HG03066 (cell line): Measurements from ENCODE around the gene PDLIM5.

Experiments
- ATAC-seq: cut with Tn5 transposase; IDR thresholded peaks from one replicate; pipeline ENCODE4 v1.9.1; 2021; ENCODE audit warnings: low read depth; ENCODE audit not compliant: unreplicated experiment

Gene PDLIM5

DNA sequence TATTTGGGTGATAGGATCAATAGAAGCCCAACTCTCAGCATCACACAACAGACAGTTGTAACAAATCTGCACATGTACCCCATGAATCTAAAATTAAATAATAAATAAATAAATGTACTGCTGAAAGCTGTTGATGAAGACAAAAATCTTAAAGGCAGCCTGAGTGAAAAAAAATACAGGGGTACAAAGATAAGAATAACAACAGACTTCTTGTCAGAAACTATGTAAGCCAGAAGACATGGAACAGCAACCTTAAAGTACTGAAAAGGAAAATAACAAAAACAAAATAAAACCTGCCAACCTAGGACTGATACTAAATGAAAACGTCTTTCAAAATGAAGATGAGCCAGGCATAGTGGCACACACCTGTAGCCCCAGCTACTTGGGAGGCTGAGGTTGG is 25.0 kb upstream of the PDLIM5 start:
- no peak for ATAC-seq

DNA sequence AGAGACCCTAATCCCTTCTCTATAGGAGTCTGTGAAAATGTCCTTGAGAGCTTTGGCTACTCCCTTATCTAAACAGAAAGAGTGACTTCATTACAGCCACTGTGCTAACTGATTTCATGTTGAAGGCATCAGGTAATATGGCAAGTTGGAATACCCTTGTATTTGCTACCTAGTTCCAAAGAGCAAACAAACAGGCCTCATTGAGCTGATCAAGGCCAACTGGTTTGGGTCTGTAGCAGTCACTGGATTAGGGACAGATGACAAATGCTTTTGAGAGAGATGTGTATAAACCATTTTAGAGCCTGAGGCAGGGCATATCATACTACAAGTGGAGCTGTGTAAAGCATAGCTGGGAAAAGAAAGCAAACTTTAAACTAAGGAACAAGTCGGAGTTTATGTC is 22.9 kb upstream of the PDLIM5 start:
- no peak for ATAC-seq

DNA sequence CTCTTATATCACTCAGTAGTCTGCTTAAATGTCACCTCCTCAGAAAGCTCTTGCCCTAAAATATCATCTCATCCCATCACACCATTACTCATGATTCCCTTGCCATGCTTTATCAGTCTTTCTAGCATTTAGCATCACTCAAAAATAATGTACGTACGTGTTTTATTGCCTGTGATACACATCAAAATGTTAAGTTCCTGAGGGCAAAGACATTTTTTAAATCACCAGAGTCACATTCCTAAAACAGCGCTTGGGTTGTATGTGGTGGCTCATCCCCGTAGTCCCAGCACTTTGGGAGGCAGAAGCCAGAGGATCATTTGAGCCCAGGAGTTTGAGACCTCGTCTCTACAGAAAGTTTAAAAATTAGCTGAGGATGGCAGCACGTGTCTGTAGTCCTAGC is 21.3 kb upstream of the PDLIM5 start:
- ATAC-seq = no peak

DNA sequence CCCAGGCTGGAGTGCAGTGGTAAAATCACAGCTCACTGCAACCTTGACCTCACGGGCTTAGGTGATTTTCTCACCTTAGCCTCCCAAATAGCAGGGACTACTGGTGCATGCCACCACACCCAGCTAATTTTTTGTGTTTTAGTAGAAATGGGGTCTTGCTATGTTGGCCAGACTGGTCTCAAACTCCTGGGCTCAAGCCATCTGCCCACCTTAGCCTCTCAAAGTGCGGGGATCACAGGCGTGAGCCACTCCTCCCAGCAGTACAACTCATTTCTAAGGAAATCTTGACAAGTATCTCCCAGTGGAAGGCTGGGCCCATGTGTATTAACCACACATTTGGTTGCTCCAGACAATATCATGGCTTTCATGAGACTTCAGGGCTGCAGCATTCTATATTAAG is 20.4 kb upstream of the PDLIM5 start:
- ATAC-seq = no peak

DNA sequence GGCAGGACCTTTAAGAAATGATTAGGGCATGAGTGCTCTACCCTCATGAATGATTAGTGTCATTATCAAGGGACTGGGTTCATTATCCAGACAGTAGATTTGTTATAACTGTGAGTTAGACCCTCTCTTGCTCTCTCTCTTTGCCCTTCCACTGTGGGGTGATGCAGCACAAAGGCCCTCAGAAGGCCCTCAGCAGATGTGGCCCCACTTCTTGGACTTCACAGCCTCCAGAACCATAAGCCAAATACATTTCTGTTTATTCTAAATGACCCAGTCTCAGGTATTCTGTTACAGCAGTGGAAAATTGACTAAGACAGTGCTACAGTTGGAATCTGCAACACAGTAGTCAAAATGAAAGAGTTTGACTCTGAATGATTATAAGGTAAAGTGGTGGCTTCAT is 17.2 kb upstream of the PDLIM5 start:
- ATAC-seq = no peak

DNA sequence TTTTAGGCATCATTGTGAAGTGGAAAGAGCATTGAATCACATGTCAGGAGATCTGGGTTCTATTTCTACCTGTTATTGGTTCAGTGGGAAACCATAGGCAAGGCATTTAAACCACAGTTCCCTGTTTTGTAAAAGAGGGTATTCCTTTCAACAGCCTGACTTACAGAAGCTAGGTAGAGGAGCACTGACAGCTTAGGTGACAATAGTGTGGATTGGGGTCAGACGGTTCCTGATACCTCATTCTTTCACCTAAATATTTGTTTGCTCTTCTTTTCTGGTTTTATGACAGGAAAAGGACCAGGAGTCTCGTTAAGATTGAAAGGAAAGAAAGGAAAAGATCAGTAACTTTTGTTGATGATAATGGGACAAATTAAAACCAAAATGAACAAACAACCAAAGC is 15.9 kb upstream of the PDLIM5 start:
- no peak for ATAC-seq

DNA sequence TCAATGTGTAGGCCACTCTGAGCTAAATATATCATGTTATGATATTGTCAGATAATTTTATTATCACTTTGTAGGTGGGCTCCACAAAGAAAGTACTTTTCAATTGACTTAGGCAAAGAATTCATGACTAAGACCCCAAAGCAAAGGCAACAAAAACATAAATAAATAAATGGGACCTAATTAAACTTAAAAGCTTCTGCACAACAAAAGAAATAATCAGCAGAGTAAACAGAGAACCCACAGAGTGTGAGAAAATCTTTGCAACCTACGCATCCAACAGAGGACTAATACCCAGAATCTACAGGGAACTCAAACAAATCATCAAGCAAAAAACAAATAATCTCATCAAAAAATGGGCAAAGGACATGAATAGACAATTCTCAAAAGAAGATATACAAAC is 15.2 kb upstream of the PDLIM5 start:
- ATAC-seq = no peak

DNA sequence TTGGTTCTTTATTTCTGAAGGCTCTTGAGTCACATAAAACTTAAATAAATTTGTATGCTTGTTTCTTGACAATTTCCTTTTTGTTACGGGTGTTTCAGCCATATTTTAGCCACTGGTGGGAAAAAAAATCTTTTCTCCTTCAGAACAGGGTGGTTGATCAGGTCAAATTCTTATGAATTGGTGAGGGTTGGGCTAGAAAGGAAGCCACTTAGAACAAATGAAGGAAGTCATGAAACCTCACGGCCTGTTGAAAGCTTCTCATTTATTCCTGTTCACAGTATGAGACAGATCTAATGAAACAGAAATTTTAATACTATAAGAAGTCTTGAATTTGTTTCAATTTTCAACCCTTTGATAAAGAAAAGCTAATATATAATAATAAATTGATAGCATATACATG is 12.1 kb upstream of the PDLIM5 start:
- no peak for ATAC-seq

DNA sequence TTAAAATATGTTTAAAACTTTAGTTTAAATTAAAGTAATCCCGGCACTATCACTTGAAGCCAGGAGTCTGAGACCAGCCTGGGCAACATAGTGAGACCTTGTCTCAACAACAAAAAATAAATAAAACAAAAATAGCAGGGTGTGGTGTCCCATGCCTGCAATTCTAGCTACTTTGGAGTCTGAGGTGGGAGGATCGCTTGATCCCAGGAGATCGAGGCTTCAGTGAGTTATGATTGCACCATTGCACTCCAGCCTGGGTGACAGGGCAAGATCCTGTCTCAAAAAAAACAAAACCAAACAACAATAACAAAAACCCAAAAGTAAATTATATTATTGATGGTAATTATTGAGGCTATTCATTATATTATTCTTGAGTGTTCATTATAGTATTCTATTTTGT is 9.9 kb upstream of the PDLIM5 start:
- ATAC-seq = no peak

DNA sequence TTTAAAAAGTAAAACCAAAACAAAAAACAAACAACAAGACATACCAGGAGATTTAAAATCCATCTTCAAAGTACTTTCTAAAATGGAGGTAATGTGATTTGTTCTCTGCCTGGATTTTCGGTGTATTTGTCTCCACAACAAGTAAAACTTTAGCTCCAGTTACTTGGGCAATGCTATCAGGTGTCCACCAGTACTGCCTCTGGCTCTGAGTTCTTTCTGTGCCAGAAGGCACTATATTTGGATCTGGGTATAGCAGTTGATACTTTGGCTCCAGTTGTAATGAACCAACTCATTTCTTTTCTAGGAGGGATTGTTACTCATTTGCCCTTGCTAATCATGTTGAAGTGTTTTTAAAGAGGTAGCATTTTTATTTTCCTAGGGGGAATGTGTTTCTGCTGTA is 9.5 kb upstream of the PDLIM5 start:
- ATAC-seq = no peak

DNA sequence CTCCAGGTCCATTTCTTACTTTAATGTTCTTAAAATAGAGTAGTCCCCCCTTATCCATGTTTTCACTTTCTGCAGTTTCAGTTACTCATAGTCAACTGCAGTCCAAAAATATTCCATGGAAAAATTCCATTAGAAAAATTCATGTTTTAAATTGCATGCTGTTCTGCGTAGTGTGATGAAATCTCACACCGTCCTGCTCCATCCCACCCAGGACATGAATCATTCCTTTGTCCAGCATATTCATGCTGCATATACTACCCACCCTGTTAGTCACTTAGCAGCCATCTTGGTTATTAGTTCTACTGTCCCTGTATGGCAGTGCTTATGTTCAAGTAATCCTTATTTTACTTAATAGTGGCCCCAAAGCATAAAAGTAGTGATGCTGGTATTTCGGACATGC is 5.4 kb upstream of the PDLIM5 start:
- ATAC-seq = no peak

DNA sequence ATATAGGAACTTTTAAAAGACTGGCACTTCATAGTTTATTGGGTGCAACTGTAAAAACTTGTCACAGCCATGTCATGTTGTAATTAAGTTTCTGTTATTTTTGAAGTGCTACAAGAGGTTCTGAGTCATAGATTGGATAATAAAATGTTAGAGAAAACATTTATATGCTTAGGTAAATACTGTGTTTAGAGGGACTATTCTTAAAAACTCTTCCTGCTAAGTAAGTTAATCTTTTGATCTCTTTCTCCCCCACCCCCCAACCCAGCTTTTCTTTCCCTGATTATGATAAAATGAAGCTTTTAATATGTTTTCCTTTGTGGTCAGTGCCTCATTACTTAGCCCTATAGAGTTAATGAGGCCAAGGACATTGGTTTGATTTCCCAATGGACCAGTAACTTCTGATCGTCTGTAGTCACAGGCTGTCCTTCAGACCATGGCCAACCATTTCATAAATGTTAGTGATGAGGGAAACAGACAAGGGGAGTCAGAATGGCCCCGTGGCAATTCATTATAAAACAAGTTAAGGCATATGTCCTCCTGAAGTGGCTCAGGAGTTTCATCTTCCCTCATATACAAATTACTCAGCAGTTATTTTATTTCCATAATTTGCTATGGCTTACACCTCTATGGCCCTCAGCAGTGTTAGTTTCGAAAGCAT is 3.9 kb upstream of the PDLIM5 start:
- no peak for ATAC-seq

DNA sequence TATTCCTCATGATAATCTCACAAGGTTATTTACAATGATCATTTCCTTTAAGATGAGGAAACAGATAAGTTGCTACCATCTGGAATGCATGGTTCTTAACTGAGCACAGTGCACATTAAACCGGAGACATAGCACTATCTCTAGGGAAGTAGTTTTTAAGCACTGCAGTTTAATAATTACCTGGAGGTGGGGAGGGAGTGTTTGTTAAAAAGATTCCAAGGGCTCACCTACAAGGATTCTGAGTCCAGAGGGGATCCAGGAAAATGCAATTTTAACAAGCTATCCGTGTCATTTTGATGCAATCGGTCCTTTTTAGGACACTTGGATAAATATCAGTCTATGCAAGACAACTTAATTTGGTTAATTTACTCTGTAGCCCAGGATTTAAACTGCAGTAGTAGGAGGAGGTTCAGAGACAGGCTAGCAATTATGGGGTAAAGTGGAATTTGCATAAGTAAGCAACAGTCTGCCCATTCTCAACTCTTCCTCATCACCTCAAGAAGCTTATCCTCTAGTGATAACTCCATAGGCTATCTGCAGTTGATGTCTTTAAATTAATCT is 2.8 kb upstream of the PDLIM5 start:
- no peak for ATAC-seq

DNA sequence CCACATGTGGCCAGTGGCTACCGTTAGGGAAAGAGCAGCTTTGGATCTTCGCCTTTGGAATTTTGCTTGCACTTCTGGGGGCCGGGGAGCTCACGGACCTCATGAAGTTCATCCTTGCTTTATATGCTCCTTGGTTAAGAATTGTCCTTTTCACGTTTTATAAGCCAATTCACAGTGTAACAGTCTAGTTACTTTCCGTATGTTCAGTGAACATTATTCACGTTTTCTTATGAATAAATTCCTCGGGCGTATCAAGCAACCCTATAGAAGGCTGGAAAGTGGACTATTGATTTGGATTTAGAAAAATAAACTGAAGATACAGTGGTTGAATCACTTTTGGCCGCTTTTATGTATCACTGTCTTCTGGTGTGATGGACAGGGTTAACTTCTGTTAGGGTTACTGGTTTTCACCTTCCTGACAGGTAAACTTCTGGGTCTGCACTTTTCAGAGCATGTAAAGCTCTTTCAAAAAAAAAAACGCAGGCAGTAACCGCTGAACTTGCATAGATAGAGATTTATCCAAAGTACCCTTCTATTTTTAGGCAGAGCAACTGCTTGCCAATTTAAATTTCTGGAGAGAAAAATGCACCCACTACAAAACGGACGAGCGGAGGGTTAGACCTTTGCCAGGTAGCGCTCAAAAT is 569 bp upstream of the PDLIM5 start:
- no peak for ATAC-seq

DNA sequence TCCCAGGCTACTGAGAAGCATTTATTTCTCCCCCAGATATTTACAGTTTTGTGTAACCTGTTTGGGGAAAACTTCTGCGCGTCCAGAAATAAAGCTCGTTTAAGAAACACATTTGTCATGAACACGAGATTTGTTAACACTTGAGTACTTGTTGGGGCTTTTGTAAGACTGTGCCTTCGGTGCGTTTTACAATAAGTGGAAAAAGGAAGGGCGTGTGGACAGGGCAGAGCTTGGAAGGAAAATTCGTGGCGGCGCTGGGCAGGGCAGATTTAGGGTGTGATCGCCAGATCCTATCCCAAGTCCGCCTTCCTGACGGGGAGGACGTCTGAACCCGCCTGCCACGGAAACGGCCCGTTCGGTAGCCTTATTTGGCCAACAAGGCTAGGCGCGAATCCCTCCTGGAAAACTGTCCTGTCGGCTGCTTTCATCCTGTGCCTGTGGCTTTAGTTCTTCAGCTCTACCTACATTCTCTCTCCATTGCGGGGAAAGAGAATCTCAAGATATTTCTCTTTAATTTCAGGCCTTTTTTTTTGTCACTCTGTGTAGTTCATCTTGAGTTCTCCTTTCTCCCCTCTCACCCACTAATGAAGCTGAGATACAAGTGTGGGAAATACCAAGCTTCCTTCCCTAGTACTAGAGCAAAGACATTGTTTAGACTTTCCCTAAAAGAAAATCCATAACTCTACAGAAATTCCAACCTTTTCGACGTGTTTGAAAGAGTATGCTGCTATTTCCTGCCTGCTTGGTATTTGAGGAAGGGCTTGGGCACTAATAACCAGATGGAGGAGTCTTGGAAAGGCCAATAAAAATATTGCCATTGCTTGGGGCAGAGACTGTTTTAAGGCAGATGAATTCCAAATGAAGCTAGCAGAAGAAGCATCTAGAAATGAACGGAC is 982 bp downstream of the PDLIM5 start:
- ATAC-seq = peak; percentile 3

DNA sequence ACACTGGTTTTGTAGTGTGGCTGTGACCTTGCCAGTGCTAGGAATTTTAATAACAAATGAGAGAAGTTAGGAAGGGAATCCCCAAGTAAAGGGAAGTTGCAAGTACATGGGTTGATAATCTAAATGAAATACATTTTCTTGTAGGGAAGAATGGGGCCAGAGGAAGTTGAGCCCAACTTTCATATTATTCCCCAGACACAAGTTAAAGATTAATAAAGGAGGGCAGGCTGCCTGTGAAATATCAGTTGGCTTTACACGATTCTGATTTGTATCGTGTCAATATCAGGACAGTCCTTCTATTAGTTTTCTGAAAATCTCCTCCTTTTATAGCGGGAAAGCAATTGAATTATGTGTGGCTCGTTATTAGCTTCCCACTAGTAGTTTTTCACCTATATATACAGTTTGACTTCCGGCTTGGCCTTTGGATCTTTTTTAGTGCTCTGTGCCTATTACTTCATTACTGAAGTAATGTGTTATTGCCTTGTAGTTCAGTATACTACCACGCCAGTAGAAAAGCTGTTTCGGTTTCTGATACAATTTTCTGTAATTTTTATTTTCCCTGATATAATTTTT is 1.7 kb downstream of the PDLIM5 start:
- no peak for ATAC-seq

DNA sequence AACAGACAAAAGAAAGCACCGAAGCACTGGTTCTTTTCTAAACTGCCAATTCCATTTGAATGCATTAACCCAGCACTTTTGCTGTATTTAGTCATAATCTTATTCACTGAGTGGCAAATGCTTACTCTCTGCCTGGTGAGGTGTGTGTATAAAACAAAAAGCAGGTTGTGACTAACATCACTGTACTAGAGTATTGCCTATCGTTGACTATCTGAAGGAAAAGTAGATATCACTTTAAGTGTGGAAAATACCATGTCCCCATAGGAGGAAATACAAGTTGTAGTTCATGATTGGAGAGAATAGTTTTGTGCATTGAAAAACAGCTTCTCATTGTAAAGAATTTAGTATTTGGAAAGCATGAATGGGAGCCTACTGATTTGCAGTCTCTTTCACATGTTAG is 2.7 kb downstream of the PDLIM5 start:
- ATAC-seq = no peak

DNA sequence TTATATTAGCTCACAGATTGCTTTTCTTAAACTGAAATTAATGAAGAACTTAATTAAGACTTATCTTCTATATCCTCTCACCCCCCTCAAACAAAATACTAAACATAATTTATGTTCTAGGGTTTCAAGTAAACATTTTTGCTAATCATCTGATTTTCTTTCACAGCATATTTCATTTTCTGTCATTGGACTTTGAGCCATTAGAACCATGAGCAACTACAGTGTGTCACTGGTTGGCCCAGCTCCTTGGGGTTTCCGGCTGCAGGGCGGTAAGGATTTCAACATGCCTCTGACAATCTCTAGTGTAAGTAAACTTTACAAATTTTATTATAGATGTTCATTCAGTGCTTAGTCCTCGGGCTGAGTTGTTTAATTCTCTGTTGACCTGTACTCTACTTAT is 3.3 kb downstream of the PDLIM5 start:
- no peak for ATAC-seq

DNA sequence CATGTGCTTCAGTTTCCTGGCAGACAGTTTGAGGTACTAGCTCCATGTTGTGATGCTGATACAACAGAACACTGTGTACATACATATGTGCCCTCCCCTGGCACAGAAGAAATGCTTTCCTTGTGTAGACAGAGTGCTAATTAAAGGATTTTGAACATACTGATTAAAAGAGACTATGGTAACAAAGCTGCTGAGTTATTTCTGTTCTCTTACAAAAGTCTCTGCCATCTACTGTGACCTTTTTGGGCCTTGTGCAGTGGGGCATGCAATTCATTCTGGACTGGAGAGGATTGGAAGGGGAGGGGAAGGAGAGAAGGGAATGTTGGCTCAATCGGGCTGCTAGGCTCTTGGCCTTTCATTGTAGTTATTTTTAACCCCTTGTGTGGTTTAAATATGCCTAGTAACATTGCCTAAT is 6.0 kb downstream of the PDLIM5 start:
- ATAC-seq = no peak

DNA sequence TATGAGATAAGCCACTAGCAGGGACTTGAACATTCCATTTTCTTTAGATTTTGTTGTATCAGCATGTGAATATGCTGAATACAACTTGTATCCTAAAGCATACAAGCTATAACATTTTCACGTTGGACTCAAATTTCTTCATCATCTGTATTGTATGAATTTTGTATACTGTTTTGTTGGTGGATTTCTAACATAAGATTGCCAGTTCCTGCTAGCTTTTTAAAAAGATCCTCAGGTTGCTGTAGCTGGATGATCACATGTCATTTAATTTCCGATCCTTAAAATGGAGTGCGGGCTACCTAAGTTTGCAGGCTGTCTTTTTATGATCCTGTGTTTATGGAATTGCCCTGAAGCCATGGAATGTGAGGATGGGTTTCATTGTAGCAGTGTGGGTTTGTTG is 6.9 kb downstream of the PDLIM5 start:
- ATAC-seq = no peak
